Testis (tissue), 2 donors: ENCODE measurements around the gene ESPNL.

Experiments
- POLR2A ChIP-seq: fragments of 450-650 bp; IDR thresholded peaks from one replicate; pipeline ENCODE4 v1.6.1; 2017; ENCODE audit warnings: antibody characterized with exemption, mild to moderate bottlenecking, moderate library complexity
- TF ChIP-seq, protein P1 (sequence below), 3 experiments: fragments of 450-650 bp in 2 of 3; fragments of 200-600 bp in 1 of 3; sonication (generic) in 1 of 3; IDR thresholded peaks; one replicate each; pipeline ENCODE4 v1.5.1; 2016 to 2019; ENCODE audit warnings: antibody characterized with exemption in 3 of 3, mild to moderate bottlenecking in 2 of 3, moderate library complexity in 1 of 3

DNA sequence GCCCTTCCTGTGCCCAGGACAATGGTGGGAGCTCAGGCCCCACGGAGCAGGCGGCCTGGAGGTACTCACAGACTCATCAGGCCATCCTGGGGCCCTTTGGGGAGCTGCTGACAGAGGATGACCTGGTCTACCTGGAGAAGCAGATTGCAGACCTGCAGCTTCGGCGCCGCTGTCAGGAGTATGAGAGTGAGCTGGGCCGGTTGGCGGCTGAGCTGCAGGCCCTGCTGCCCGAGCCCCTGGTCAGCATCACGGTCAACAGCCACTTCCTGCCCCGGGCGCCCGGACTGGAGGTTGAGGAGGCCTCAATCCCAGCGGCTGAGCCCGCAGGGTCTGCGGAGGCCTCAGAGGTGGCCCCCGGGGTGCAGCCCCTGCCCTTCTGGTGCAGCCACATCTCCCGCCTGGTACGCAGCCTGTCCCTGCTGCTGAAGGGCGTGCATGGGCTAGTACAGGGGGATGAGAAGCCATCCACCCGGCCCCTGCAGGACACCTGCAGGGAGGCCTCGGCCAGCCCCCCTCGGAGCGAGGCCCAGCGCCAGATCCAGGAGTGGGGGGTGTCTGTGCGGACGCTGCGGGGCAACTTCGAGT is 30.1 kb downstream of the ESPNL start:
- TF ChIP-seq POLR2A: no peak
- TF ChIP-seq, protein P1, sequence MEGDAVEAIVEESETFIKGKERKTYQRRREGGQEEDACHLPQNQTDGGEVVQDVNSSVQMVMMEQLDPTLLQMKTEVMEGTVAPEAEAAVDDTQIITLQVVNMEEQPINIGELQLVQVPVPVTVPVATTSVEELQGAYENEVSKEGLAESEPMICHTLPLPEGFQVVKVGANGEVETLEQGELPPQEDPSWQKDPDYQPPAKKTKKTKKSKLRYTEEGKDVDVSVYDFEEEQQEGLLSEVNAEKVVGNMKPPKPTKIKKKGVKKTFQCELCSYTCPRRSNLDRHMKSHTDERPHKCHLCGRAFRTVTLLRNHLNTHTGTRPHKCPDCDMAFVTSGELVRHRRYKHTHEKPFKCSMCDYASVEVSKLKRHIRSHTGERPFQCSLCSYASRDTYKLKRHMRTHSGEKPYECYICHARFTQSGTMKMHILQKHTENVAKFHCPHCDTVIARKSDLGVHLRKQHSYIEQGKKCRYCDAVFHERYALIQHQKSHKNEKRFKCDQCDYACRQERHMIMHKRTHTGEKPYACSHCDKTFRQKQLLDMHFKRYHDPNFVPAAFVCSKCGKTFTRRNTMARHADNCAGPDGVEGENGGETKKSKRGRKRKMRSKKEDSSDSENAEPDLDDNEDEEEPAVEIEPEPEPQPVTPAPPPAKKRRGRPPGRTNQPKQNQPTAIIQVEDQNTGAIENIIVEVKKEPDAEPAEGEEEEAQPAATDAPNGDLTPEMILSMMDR (IDR thresholded peaks at IDR 0.05): no peak
